Measurements from ENCODE around the gene ARMH1. TPM values are rescaled to one million over a fixed set of nuclear protein-coding genes. Genes with fewer than 3 reads are reported as not detected.

ARMH1 gene
- total and polyA plus RNA-seq, 9 donors: 3.1 to 13.8 (median 5.7) TPM

GRCh38 chr1:44723064-44723463 lies 48.5 kb downstream of the ARMH1 start:
- Histone ChIP-seq H3K4me3 (no peak overlapping the region), H3K9me3 (no peaks in the 10 kb centered on the region), H3K27me3 (no peaks in the 10 kb centered on the region), H3K4me1 (ENCODE audit: insufficient read depth) (no peaks in the 10 kb centered on the region), H3K36me3 (no peaks in the 10 kb centered on the region), H3K27ac (no peak overlapping the region)
- TF ChIP-seq POLR2A (IDR thresholded peaks at IDR 0.05): no peak
- TF ChIP-seq CTCF (IDR thresholded peaks at IDR 0.05): no peak
- no peak for TF ChIP-seq EP300 (IDR thresholded peaks at IDR 0.05)
- 87 to 89% (median 87%) methylated on average over 9 of the region's 9 CpGs for WGBS, 3 donors
- intact Hi-C loops (cut with DNase I): no loop called here
- DNase-seq: peak in 1 of 5 donors; percentile 8

GRCh38 chr1:44723496-44724295 lies 49.2 kb downstream of the ARMH1 start:
- no peaks in the 10 kb centered on the region for H3K4me1 ChIP-seq (ENCODE audit: insufficient read depth)
- peak in 1 of 5 donors; percentile 17 for DNase-seq
- TF ChIP-seq CTCF (IDR thresholded peaks at IDR 0.05) (no peak), EP300 (IDR thresholded peaks at IDR 0.05) (no peak), POLR2A (IDR thresholded peaks at IDR 0.05) (no peak)
- no peaks in the 10 kb centered on the region for H3K27me3 ChIP-seq
- H3K27ac ChIP-seq: no peak overlapping the region
- intact Hi-C loops (cut with DNase I): no loop called here
- H3K4me3 ChIP-seq: no peak overlapping the region
- H3K9me3 ChIP-seq: no peaks in the 10 kb centered on the region
- no peaks in the 10 kb centered on the region for H3K36me3 ChIP-seq
- WGBS, 3 donors: 82 to 84% (median 82%) methylated on average over 28 of the region's 28 CpGs

GRCh38 chr1:44724296-44724954 lies 49.9 kb downstream of the ARMH1 start:
- Histone ChIP-seq H3K4me1 (ENCODE audit: insufficient read depth) (no peaks in the 10 kb centered on the region), H3K9me3 (no peaks in the 10 kb centered on the region), H3K36me3 (no peaks in the 10 kb centered on the region), H3K27me3 (no peaks in the 10 kb centered on the region), H3K4me3 (no peak overlapping the region), H3K27ac (no peak overlapping the region)
- intact Hi-C loops (cut with DNase I): no loop called here
- DNase-seq: peak in 1 of 5 donors; percentile 25
- WGBS, 3 donors: 76 to 88% (median 79%) methylated on average over 57 to 64 of the region's 64 CpGs
- TF ChIP-seq EP300 (IDR thresholded peaks at IDR 0.05): no peak
- TF ChIP-seq CTCF (IDR thresholded peaks at IDR 0.05): no peak
- no peak for TF ChIP-seq POLR2A (IDR thresholded peaks at IDR 0.05)

- no peak for DNase-seq
- Histone ChIP-seq H3K4me1 (ENCODE audit: insufficient read depth) (no peaks in the 10 kb centered on the region), H3K9me3 (no peaks in the 10 kb centered on the region), H3K27me3 (no peaks in the 10 kb centered on the region), H3K4me3 (no peak overlapping the region), H3K36me3 (no peaks in the 10 kb centered on the region), H3K27ac (no peak overlapping the region)
- no peak for TF ChIP-seq POLR2A (IDR thresholded peaks at IDR 0.05)
- TF ChIP-seq EP300 (IDR thresholded peaks at IDR 0.05): no peak
- TF ChIP-seq CTCF (IDR thresholded peaks at IDR 0.05): no peak
- intact Hi-C loops (cut with DNase I): no loop called here
- WGBS, 3 donors: 86 to 88% (median 88%) methylated on average over 27 of the region's 27 CpGs
These were observed 50.6 kb downstream of the ARMH1 start for GRCh38 chr1:44724955-44725698.

Measured in ovary (tissue), 9 donors.